ENCODE data around the gene ABCC6.
"Not testable (repeated sequence)": the region's sequence is repeated elsewhere in the genome, so short reads cannot be mapped to it uniquely, and the experiment has no call there.

- TF ChIP-seq CTCF (IDR thresholded peaks at IDR 0.05 in 4 of 5, conservative IDR thresholded peaks at IDR 0.05 in 1 of 5); POLR2A (IDR thresholded peaks at IDR 0.05): not testable (repeated sequence)
Measured at GRCh38 chr16:16237738-16238137, 14.4 kb upstream of the ABCC6 start.
